Right atrium auricular region (tissue), 2 donors: ENCODE data around the gene SEPTIN3. TPM values are rescaled to one million over a fixed set of nuclear protein-coding genes. Genes with fewer than 3 reads are reported as not detected.

Experiments used
- DNase-seq: peaks from one replicate; pipeline ENCODE4 v3.0.0-alpha.2; 2019; ENCODE audit warnings: low spot score
- H3K27ac ChIP-seq, 2 donors: fragments of 200-600 bp; sonication (generic); 1 replicate in 1 of 2; 2 replicates in 1 of 2; pipeline ENCODE4 v1.5.1; 2016 to 2019
- H3K27me3 ChIP-seq, 2 donors: fragments of 200-600 bp; sonication (generic); one replicate each; pipeline versions ENCODE4 v1.5.1 to v1.6.0; 2017 to 2019
- H3K36me3 ChIP-seq: fragments of 200-600 bp; sonication (generic); one replicate; pipeline ENCODE4 v1.5.1; 2016
- H3K4me1 ChIP-seq, 2 donors: fragments of 200-600 bp; sonication (generic); one replicate each; pipeline versions ENCODE4 v1.5.1 to v1.6.0; 2017 to 2019
- H3K4me3 ChIP-seq, 2 donors: fragments of 200-600 bp; sonication (generic); 1 replicate in 1 of 2; 2 replicates in 1 of 2; pipeline ENCODE4 v1.5.1; 2017 to 2019; ENCODE audit warnings: mild to moderate bottlenecking in 1 of 2, moderate library complexity in 1 of 2
- H3K9me3 ChIP-seq, 2 donors: fragments of 200-600 bp; sonication (generic); one replicate each; pipeline ENCODE4 v1.5.1; 2019
- total RNA-seq, 2 donors: library from RNA; depleted of rRNA; stranded (reverse); fragments of >200 nt; gene quantifications; one replicate each; pipeline ENCODE4 v1.1.0, GENCODE V29; 2016
- TF ChIP-seq, protein P1 (sequence below), 2 donors: fragments of 200-600 bp; sonication (generic); IDR thresholded peaks; one replicate each; pipeline ENCODE4 v1.5.1; 2019; ENCODE audit warnings: antibody characterized with exemption in 2 of 2

The SEPTIN3 gene
- total RNA-seq, 2 donors from 2014 or later: 0.07 TPM; not detected in 1

DNA sequence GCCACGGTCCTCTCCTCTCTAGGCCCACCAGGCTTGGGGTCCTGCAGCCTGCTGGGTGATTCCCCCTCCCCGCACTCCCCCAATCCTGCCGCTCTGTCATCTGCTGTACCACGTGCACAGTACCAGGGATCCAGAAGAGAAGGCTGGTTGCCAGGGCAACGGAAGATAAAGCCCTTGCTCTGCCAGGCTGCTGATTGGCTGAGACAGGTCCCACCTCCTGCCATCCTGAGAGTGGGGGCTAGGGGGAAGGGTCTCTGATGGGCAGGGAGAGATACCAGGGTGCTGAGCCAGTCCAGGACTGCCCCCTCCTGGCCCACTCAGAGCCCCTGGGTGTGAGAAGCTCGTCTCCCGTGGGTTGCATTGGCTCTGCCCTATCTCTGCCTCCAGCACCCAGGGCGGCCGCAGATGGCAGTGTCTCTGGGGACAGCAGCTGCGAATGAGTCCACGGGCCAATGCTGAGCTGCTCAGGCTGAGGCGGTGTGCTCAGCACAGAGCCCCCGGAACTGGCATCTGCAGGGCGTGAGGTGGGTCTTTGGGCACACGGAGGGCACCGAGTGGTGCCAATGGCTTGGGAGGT lies 17.3 kb upstream of the SEPTIN3 start, which contains the start of gene SMIM45:
TSS of gene SMIM45 (plus strand) at position 253 of the 577 bp plus-strand sequence.
- Histone ChIP-seq H3K36me3 (no peaks in the 10 kb centered on the region), H3K27ac (no peak within 1 kb of the TSS), H3K27me3 (no peaks in the 10 kb centered on the region), H3K4me3 (no peak within 1 kb of the TSS), H3K9me3 (no peaks in the 10 kb centered on the region), H3K4me1 (no peaks in the 10 kb centered on the region)
- TF ChIP-seq, protein P1, sequence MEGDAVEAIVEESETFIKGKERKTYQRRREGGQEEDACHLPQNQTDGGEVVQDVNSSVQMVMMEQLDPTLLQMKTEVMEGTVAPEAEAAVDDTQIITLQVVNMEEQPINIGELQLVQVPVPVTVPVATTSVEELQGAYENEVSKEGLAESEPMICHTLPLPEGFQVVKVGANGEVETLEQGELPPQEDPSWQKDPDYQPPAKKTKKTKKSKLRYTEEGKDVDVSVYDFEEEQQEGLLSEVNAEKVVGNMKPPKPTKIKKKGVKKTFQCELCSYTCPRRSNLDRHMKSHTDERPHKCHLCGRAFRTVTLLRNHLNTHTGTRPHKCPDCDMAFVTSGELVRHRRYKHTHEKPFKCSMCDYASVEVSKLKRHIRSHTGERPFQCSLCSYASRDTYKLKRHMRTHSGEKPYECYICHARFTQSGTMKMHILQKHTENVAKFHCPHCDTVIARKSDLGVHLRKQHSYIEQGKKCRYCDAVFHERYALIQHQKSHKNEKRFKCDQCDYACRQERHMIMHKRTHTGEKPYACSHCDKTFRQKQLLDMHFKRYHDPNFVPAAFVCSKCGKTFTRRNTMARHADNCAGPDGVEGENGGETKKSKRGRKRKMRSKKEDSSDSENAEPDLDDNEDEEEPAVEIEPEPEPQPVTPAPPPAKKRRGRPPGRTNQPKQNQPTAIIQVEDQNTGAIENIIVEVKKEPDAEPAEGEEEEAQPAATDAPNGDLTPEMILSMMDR (IDR thresholded peaks at IDR 0.05): no peak
- DNase-seq: no peak

DNA sequence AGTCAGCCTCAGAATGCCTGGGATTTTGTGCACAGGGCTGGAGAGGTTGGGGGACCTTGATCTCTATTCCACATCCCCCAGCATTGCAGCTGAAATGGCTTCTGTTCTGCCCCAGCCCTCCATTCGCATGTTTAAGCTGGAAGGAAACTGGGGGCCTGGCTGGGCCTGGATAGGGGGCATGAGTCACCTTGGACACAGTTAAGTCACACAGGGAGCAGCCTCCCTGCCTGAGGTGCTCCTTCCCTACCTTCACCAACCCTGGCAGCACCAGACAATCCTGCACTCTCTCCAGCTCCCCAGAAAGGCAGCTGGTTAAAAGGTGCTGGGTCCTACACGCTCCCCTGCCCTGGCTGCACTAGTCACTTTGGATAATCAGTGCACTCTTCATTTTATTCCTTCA lies 16.5 kb upstream of the SEPTIN3 start:
- no peak for DNase-seq
- H3K27me3 ChIP-seq: no peaks in the 10 kb centered on the region
- H3K4me1 ChIP-seq: peaks cover 0 to 5% of the 10 kb centered on the region in 2 donors
- H3K27ac ChIP-seq: no peak overlapping the region
- TF ChIP-seq, protein P1 (IDR thresholded peaks at IDR 0.05): no peak
- no peaks in the 10 kb centered on the region for H3K36me3 ChIP-seq
- H3K9me3 ChIP-seq: no peaks in the 10 kb centered on the region
- H3K4me3 ChIP-seq: no peak overlapping the region

DNA sequence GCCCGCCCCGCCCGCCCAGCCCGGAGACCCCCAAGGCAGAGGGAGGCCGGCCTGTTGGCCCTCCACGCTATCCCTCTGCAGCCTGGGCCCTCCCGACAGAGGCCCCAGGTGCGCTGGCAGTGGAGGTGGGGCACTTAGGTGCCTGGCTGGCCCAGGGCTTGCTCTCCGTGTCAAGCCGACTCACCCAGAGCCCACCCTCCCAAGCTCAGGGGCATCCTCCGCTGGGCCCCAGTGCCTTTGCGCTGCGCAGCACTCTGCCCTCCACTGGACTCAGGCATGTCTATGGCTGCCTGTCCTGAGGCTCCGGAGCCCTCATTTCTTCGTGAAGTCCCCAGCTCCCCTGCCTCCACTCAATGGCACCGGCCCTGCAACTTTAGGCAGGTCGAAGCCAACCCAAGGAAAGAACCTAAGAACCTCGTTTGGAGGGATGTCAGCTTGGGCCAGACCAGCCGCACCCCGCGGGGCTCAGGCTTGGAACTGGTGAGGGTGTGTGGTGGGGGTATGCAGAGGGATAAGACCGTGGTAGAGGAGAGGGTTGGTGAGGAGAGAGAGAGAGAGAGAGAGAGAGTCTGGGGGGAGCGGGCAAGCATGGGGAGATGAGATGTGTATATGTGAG lies 11.2 kb upstream of the SEPTIN3 start:
- no peaks in the 10 kb centered on the region for H3K27me3 ChIP-seq
- TF ChIP-seq, protein P1 (IDR thresholded peaks at IDR 0.05): peak in 1 of 2 donors; percentile 22
- no peak overlapping the region for H3K27ac ChIP-seq
- H3K4me1 ChIP-seq: peaks cover 0 to 12% of the 10 kb centered on the region in 2 donors
- no peaks in the 10 kb centered on the region for H3K36me3 ChIP-seq
- H3K9me3 ChIP-seq: no peaks in the 10 kb centered on the region
- H3K4me3 ChIP-seq: peak overlapping the region in 1 of 2 donors; percentile 35
- no peak for DNase-seq

DNA sequence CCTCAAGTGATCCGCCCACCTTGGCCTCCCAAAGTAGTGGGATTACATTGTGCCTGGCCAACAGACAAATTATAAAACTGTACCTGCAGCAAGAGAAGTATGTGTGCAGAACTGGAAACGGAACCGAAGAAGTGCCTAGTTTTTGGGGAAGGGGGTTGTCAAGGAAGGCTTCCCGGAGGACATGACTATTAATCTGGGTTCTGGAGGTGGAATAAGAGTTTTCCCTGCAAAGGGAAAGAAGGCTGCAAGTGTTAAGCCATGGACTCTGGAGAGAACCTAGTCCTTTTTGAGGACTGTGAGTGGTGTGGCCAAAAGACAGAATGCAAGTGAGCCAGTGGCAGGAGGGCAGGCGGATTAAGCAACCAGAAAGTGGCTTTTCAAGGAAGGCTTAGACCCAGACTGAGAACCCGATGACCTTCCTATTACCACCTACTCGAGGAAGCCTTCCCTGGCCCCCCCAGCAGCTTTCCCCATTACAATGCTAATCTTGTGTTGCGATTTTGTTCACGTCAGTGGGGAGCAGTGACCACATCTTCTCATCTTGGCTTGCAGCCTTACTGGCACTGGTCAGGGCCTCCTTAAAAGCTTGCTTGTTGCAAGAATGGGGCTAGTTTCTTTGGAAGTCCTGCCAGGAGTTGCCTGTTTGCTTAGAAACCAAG lies 5.7 kb upstream of the SEPTIN3 start:
- no peaks in the 10 kb centered on the region for H3K27me3 ChIP-seq
- H3K36me3 ChIP-seq: no peaks in the 10 kb centered on the region
- H3K9me3 ChIP-seq: no peaks in the 10 kb centered on the region
- TF ChIP-seq, protein P1 (IDR thresholded peaks at IDR 0.05): no peak
- no peak overlapping the region for H3K4me3 ChIP-seq
- H3K27ac ChIP-seq: no peak overlapping the region
- peaks cover 0 to 4% of the 10 kb centered on the region in 2 donors for H3K4me1 ChIP-seq
- no peak for DNase-seq

DNA sequence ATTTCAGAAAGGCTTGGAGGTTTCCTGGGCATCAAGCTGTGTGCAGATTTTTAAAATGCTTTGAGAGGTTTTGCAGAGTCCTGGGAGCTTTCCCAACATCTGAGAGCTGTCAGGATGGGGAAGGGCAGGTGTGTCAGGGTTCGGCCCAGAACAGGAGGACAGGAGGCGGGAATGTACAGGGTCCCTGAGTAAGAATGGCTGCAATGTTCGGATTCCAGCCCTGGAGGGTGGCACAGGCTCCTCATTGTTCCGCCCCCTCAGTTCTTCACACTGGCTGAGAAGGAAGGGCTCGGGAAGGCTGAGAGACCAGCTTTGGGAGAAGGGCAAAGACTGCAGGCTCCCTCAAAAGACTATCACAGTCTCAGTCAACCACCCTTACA lies 5.1 kb upstream of the SEPTIN3 start:
- no peaks in the 10 kb centered on the region for H3K27me3 ChIP-seq
- H3K4me3 ChIP-seq: no peak overlapping the region
- no peak for DNase-seq
- H3K36me3 ChIP-seq: no peaks in the 10 kb centered on the region
- H3K4me1 ChIP-seq: peaks cover 0 to 4% of the 10 kb centered on the region in 2 donors
- TF ChIP-seq, protein P1 (IDR thresholded peaks at IDR 0.05): no peak
- no peak overlapping the region for H3K27ac ChIP-seq
- no peaks in the 10 kb centered on the region for H3K9me3 ChIP-seq
